Fibroblast of lung (primary cell): ENCODE measurements around the gene RRBP1. TPM values are rescaled to one million over a fixed set of nuclear protein-coding genes. Genes with fewer than 3 reads are reported as not detected.

Source experiments
- DNase-seq, 2 donors: peaks; one replicate each; pipeline versions ENCODE4 v3.0.0 to v3.0.0-alpha.2; 2010; ENCODE audit warnings: low read depth in 2 of 2
- H2AFZ ChIP-seq: 2 replicates; pipeline ENCODE4 v1.5.1; 2012; ENCODE audit warnings: low read length, control low read depth, inconsistent platforms
- H3K27ac ChIP-seq: 2 replicates; pipeline ENCODE4 v1.5.1; 2011; ENCODE audit warnings: low read length, control low read depth; ENCODE audit not compliant: insufficient read depth
- H3K27me3 ChIP-seq: 2 replicates; pipeline ENCODE4 v1.5.1; 2011; ENCODE audit warnings: mild to moderate bottlenecking, low read length; ENCODE audit not compliant: control insufficient read depth, insufficient read depth
- H3K36me3 ChIP-seq: 2 replicates; pipeline ENCODE4 v1.5.1; 2011; ENCODE audit warnings: low read length; ENCODE audit not compliant: control insufficient read depth, insufficient read depth
- H3K4me1 ChIP-seq: 2 replicates; pipeline ENCODE4 v1.5.1; 2011; ENCODE audit warnings: low read length; ENCODE audit not compliant: control insufficient read depth, insufficient read depth; ENCODE audit errors: extremely low read depth
- H3K4me2 ChIP-seq: 2 replicates; pipeline ENCODE4 v1.5.1; 2011; ENCODE audit warnings: low read length, control low read depth; ENCODE audit not compliant: insufficient read depth; ENCODE audit errors: extremely low read depth
- H3K4me3 ChIP-seq, 4 experiments: fragments of 200-600 bp in 1 of 4; sonication (generic) in 1 of 4; replicated peaks in 1 of 4; 2 replicates each; pipeline ENCODE4 v1.5.1; 2011 to 2016; ENCODE audit warnings: low read length in 4 of 4, low read depth in 3 of 4, mild to moderate bottlenecking in 3 of 4, control low read depth in 2 of 4, inconsistent platforms in 1 of 4, mixed read lengths in 1 of 4; ENCODE audit not compliant: insufficient read depth in 1 of 4; ENCODE audit errors: control extremely low read depth in 1 of 4
- H3K79me2 ChIP-seq: 2 replicates; pipeline ENCODE4 v1.5.1; 2012; ENCODE audit warnings: mild to moderate bottlenecking, low read length, inconsistent platforms; ENCODE audit not compliant: control insufficient read depth, insufficient read depth
- H3K9ac ChIP-seq: 2 replicates; pipeline ENCODE4 v1.5.1; 2011; ENCODE audit warnings: mild to moderate bottlenecking, low read length, control low read depth; ENCODE audit not compliant: insufficient read depth
- H3K9me3 ChIP-seq: 2 replicates; pipeline ENCODE4 v1.5.1; 2012; ENCODE audit warnings: low read depth, low read length; ENCODE audit not compliant: control insufficient read depth, insufficient read depth
- H4K20me1 ChIP-seq: 2 replicates; pipeline ENCODE4 v1.5.1; 2011; ENCODE audit warnings: low read length; ENCODE audit not compliant: control insufficient read depth, insufficient read depth; ENCODE audit errors: extremely low read depth
- CTCF ChIP-seq, 2 donors: IDR thresholded peaks in 1 of 2; conservative IDR thresholded peaks in 1 of 2; 1 replicate in 1 of 2; 2 replicates in 1 of 2; pipeline ENCODE4 v1.5.1; 2011 to 2012; ENCODE audit warnings: low read length in 2 of 2, control low read depth in 1 of 2, inconsistent platforms in 1 of 2, low read depth in 1 of 2, mild to moderate bottlenecking in 1 of 2
- EZH2 ChIP-seq: IDR thresholded peaks from 2 replicates; pipeline ENCODE4 v1.5.1; 2012; ENCODE audit warnings: low read length, control low read depth, mild to moderate bottlenecking; ENCODE audit errors: missing control alignments
- polyA plus RNA-seq, 2 donors: library from polyadenylated mRNA; depleted of rRNA in 1 of 2; stranded (reverse) in 1 of 2; unstranded in 1 of 2; fragments of >200 nt; gene quantifications; 2 replicates each; pipeline ENCODE4 v1.2.1, GENCODE V29; 2011 to 2012; ENCODE audit warnings: missing spikeins in 1 of 2
- total RNA-seq: library from RNA; depleted of rRNA; stranded (reverse); fragments of >200 nt; gene quantifications from 2 replicates; pipeline ENCODE4 v1.2.1, GENCODE V29; 2014

RRBP1 gene
- total and polyA plus RNA-seq, 2 donors (not counting 1 experiment from before 2014, with no cell fraction given): 169 to 233 TPM

- TF ChIP-seq CTCF (conservative IDR thresholded peaks at IDR 0.05 in 1 of 2, IDR thresholded peaks at IDR 0.05 in 1 of 2; ENCODE audit: low read depth in 1 of 2, low read length in 2 of 2) (no peak), EZH2 (no peak)
- Histone ChIP-seq H3K79me2 (no peaks in the 10 kb centered on the region), H3K9ac (no peak overlapping the region), H3K36me3 (no peaks in the 10 kb centered on the region), H3K9me3 (no peaks in the 10 kb centered on the region), H3K4me3 (no peak overlapping the region), H3K4me2 (no peak overlapping the region), H4K20me1 (no peaks in the 10 kb centered on the region), H3K27me3 (peaks cover 4% of the 10 kb centered on the region), H2AFZ (no peak overlapping the region), H3K27ac (no peak overlapping the region), H3K4me1 (no peaks in the 10 kb centered on the region)
- DNase-seq: no peak
Observed at GRCh38 chr20:17715075-17715474, 33.0 kb upstream of the RRBP1 start.

GRCh38 chr20:17714597-17714996, 32.6 kb upstream of the RRBP1 start:
- Histone ChIP-seq H3K79me2 (no peaks in the 10 kb centered on the region), H3K4me2 (no peak overlapping the region), H3K4me3 (no peak overlapping the region), H3K9ac (no peak overlapping the region), H3K27me3 (peaks cover 4% of the 10 kb centered on the region), H2AFZ (no peak overlapping the region), H3K4me1 (no peaks in the 10 kb centered on the region), H3K36me3 (no peaks in the 10 kb centered on the region), H3K9me3 (no peaks in the 10 kb centered on the region), H4K20me1 (no peaks in the 10 kb centered on the region), H3K27ac (no peak overlapping the region)
- DNase-seq: peak in 1 of 2 donors; percentile 19
- no peak for TF ChIP-seq CTCF (conservative IDR thresholded peaks at IDR 0.05 in 1 of 2, IDR thresholded peaks at IDR 0.05 in 1 of 2; ENCODE audit: low read depth in 1 of 2, low read length in 2 of 2)
- no peak for TF ChIP-seq EZH2

GRCh38 chr20:17712708-17713107, 30.7 kb upstream of the RRBP1 start:
- H3K4me1 ChIP-seq: no peaks in the 10 kb centered on the region
- TF ChIP-seq EZH2: no peak
- TF ChIP-seq CTCF (conservative IDR thresholded peaks at IDR 0.05 in 1 of 2, IDR thresholded peaks at IDR 0.05 in 1 of 2; ENCODE audit: low read depth in 1 of 2, low read length in 2 of 2): no peak
- no peaks in the 10 kb centered on the region for H3K9me3 ChIP-seq
- H3K36me3 ChIP-seq: no peaks in the 10 kb centered on the region
- H3K4me2 ChIP-seq: no peak overlapping the region
- no peak overlapping the region for H3K27ac ChIP-seq
- no peak overlapping the region for H2AFZ ChIP-seq
- H4K20me1 ChIP-seq: no peaks in the 10 kb centered on the region
- peaks cover 4% of the 10 kb centered on the region for H3K27me3 ChIP-seq
- DNase-seq: peak; percentile 32 to 66
- H3K79me2 ChIP-seq: no peaks in the 10 kb centered on the region
- H3K9ac ChIP-seq: no peak overlapping the region
- no peak overlapping the region for H3K4me3 ChIP-seq
